ENCODE data around the gene PLA2G2D.
A peak's percentile ranks its signal among the peaks of the same experiment; 100 is the strongest.

PLA2G2D gene

GRCh38 chr1:20119347-20119746 lies at the start of gene PLA2G2D:
PLA2G2D (minus strand) TSS chr1:20119536; CDS start chr1:20119498, 38 bp downstream.
- DNase-seq: no peak

- DNase-seq: no peak
Measured at GRCh38 chr1:20168564-20169491, 49.5 kb upstream of the PLA2G2D start.

GRCh38 chr1:20167126-20167525 lies 47.8 kb upstream of the PLA2G2D start:
- no peak for DNase-seq

GRCh38 chr1:20166051-20166450 lies 46.7 kb upstream of the PLA2G2D start:
- peak; percentile 28 for DNase-seq

- no peak for DNase-seq
Measured at GRCh38 chr1:20165522-20165951, 46.2 kb upstream of the PLA2G2D start.

- no peak for DNase-seq
Measured at GRCh38 chr1:20164694-20165202, 45.4 kb upstream of the PLA2G2D start.

GRCh38 chr1:20160034-20160433 lies 40.7 kb upstream of the PLA2G2D start:
- no peak for DNase-seq

- no peak for DNase-seq
Measured at GRCh38 chr1:20158358-20159070, 39.2 kb upstream of the PLA2G2D start.

GRCh38 chr1:20154301-20154831 lies 35.0 kb upstream of the PLA2G2D start:
- no peak for DNase-seq

- DNase-seq: no peak
Measured at GRCh38 chr1:20153000-20153418, 33.7 kb upstream of the PLA2G2D start.

GRCh38 chr1:20152599-20152930 lies 33.2 kb upstream of the PLA2G2D start:
- no peak for DNase-seq

- peak; percentile 60 for DNase-seq
Measured at GRCh38 chr1:20151906-20152598, 32.7 kb upstream of the PLA2G2D start.

GRCh38 chr1:20150969-20151368 lies 31.6 kb upstream of the PLA2G2D start:
- DNase-seq: no peak

- DNase-seq: no peak
Measured at GRCh38 chr1:20150326-20150705, 31.0 kb upstream of the PLA2G2D start.

- DNase-seq: no peak
Measured at GRCh38 chr1:20149601-20150325, 30.4 kb upstream of the PLA2G2D start.

- no peak for DNase-seq
Measured at GRCh38 chr1:20148571-20149500, 29.5 kb upstream of the PLA2G2D start.

- no peak for DNase-seq
Measured at GRCh38 chr1:20147846-20148570, 28.7 kb upstream of the PLA2G2D start.

- DNase-seq: no peak
Measured at GRCh38 chr1:20143734-20144565, 24.6 kb upstream of the PLA2G2D start.

GRCh38 chr1:20143318-20143717 lies 24.0 kb upstream of the PLA2G2D start:
- DNase-seq: no peak

Measured in kidney glomerular epithelial cell (primary cell).